H1 (cell line): ENCODE data around the gene CMIP. TPM values are rescaled to one million over a fixed set of nuclear protein-coding genes. Genes with fewer than 3 reads are reported as not detected.

ENCODE experiments used
- CTCF ChIA-PET: fragments of 300-600 bp; sonication (Branson Sonifier 250); formaldehyde crosslinking; loops from one replicate; lab custom pipeline; 2021; ENCODE audit not compliant: partially characterized antibody; lab: Charles Lee
- POLR2A ChIA-PET: fragments of 300-600 bp; sonication (Branson Sonifier 250); formaldehyde crosslinking; loops from one replicate; lab custom pipeline; 2021; ENCODE audit warnings: inconsistent platforms; ENCODE audit not compliant: partially characterized antibody; lab: Charles Lee
- DNase-seq, 2 experiments: peaks; one replicate each; pipeline versions ENCODE4 v3.0.0 to v3.0.0-alpha.2; 2010 to 2022; ENCODE audit warnings: low spot score in 2 of 2, low read depth in 1 of 2, mixed read lengths in 1 of 2
- FAIRE-seq: peaks from 2 replicates; lab custom pipeline; 2011; peaks lifted over from hg19 to GRCh38; lab: Jason Lieb, UNC
- H2AFZ ChIP-seq: 2 replicates; pipeline ENCODE4 v1.8.1; 2012; ENCODE audit warnings: low read length, inconsistent platforms
- H2AK5ac ChIP-seq: 2 replicates; pipeline ENCODE4 v1.6.1; 2013; ENCODE audit warnings: low read depth, low read length
- H2BK120ac ChIP-seq: replicated peaks from 2 replicates; pipeline ENCODE3; 2013; ENCODE audit warnings: low read depth, low read length, inconsistent platforms
- H2BK12ac ChIP-seq: 2 replicates; pipeline ENCODE4 v1.6.1; 2013; ENCODE audit warnings: low read depth, low read length
- H2BK15ac ChIP-seq: 2 replicates; pipeline ENCODE4 v1.6.1; 2013; ENCODE audit warnings: low read length
- H2BK20ac ChIP-seq: 2 replicates; pipeline ENCODE4 v1.6.1; 2013; ENCODE audit warnings: low read length
- H2BK5ac ChIP-seq: 2 replicates; pipeline ENCODE4 v1.6.1; 2013; ENCODE audit warnings: low read depth, low read length
- H3K14ac ChIP-seq: 2 replicates; pipeline ENCODE4 v1.6.1; 2013; ENCODE audit warnings: inconsistent platforms; ENCODE audit not compliant: insufficient read length
- H3K18ac ChIP-seq: 2 replicates; pipeline ENCODE4 v1.6.1; 2013; ENCODE audit warnings: low read length; ENCODE audit errors: extremely low read depth
- H3K23ac ChIP-seq: 2 replicates; pipeline ENCODE4 v1.6.1; 2013; ENCODE audit warnings: inconsistent platforms; ENCODE audit not compliant: insufficient read length
- H3K23me2 ChIP-seq: 2 replicates; pipeline ENCODE4 v1.6.1; 2013; ENCODE audit warnings: low read depth, low read length
- H3K27ac ChIP-seq: 2 replicates; pipeline ENCODE4 v1.6.1; 2011; ENCODE audit warnings: low read depth, low read length, inconsistent platforms
- H3K27me3 ChIP-seq, 4 experiments: replicated peaks in 1 of 4; 1 replicate in 1 of 4; 2 replicates in 3 of 4; pipeline versions ENCODE4 v1.6.1 to v1.8.1; 2011 to 2013; ENCODE audit warnings: low read length in 3 of 4, mild to moderate bottlenecking in 3 of 4, inconsistent platforms in 2 of 4, mixed read lengths in 2 of 4, moderate library complexity in 1 of 4; ENCODE audit not compliant: control insufficient read depth in 3 of 4, insufficient read depth in 3 of 4; ENCODE audit errors: extremely low read depth in 1 of 4
- H3K36me3 ChIP-seq, 4 experiments: 2 replicates each; pipeline versions ENCODE4 v1.6.1 to v1.8.1; 2011 to 2013; ENCODE audit warnings: mild to moderate bottlenecking in 4 of 4, low read length in 3 of 4, moderate library complexity in 2 of 4, control low read depth in 1 of 4, inconsistent platforms in 1 of 4; ENCODE audit not compliant: insufficient read depth in 4 of 4, control insufficient read depth in 2 of 4
- H3K4ac ChIP-seq: replicated peaks from 2 replicates; pipeline ENCODE3; 2013; ENCODE audit warnings: low read length, low read depth, mixed read lengths, inconsistent platforms; ENCODE audit not compliant: insufficient read length
- H3K4me1 ChIP-seq, 4 experiments: replicated peaks in 1 of 4; 1 replicate in 1 of 4; 2 replicates in 3 of 4; pipeline versions ENCODE4 v1.6.1 to v1.8.1; 2011 to 2013; ENCODE audit warnings: low read length in 3 of 4, inconsistent platforms in 2 of 4, mixed read lengths in 1 of 4; ENCODE audit not compliant: insufficient read depth in 4 of 4, control insufficient read depth in 3 of 4
- H3K4me2 ChIP-seq, 2 experiments: 2 replicates each; pipeline versions ENCODE4 v1.6.1 to v1.8.1; 2011 to 2013; ENCODE audit warnings: low read depth in 2 of 2, low read length in 2 of 2, control low read depth in 1 of 2, inconsistent platforms in 1 of 2, mild to moderate bottlenecking in 1 of 2; ENCODE audit not compliant: insufficient read depth in 1 of 2
- H3K4me3 ChIP-seq, 4 experiments: fragments of 200-600, 300-600 bp in 1 of 4; sonication (generic), shearing (Covaris generic), sonication (Bioruptor Twin) in 1 of 4; 2 replicates each; pipeline versions ENCODE4 v1.5.1 to v1.8.1; 2011 to 2016; ENCODE audit warnings: low read length in 4 of 4, low read depth in 3 of 4, control low read depth in 2 of 4, inconsistent platforms in 2 of 4, mild to moderate bottlenecking in 2 of 4, mixed read lengths in 1 of 4, moderate library complexity in 1 of 4; ENCODE audit not compliant: insufficient read depth in 2 of 4; ENCODE audit errors: extremely low read depth in 1 of 4
- H3K56ac ChIP-seq: replicated peaks from 2 replicates; pipeline ENCODE3; 2013; ENCODE audit warnings: low read depth, mild to moderate bottlenecking, mixed read lengths, low read length, inconsistent platforms; ENCODE audit not compliant: insufficient read length
- H3K79me1 ChIP-seq: 2 replicates; pipeline ENCODE4 v1.6.1; 2013; ENCODE audit warnings: low read depth, low read length, control low read depth
- H3K79me2 ChIP-seq, 2 experiments: 2 replicates each; pipeline versions ENCODE4 v1.6.1 to v1.8.1; 2012 to 2013; ENCODE audit warnings: low read length in 2 of 2, mild to moderate bottlenecking in 2 of 2, inconsistent platforms in 1 of 2; ENCODE audit not compliant: insufficient read depth in 2 of 2, control insufficient read depth in 1 of 2
- H3K9ac ChIP-seq, 4 experiments: replicated peaks in 1 of 4; 1 replicate in 1 of 4; 2 replicates in 3 of 4; pipeline versions ENCODE4 v1.6.1 to v1.8.1; 2011 to 2013; ENCODE audit warnings: low read depth in 3 of 4, low read length in 3 of 4, control low read depth in 2 of 4, mild to moderate bottlenecking in 2 of 4, moderate library complexity in 2 of 4, inconsistent platforms in 1 of 4; ENCODE audit errors: extremely low read depth in 1 of 4
- H3K9me3 ChIP-seq, 2 experiments: 2 replicates each; pipeline versions ENCODE4 v1.6.1 to v1.8.1; 2012 to 2013; ENCODE audit warnings: mild to moderate bottlenecking in 2 of 2, moderate library complexity in 2 of 2, control low read depth in 1 of 2, inconsistent platforms in 1 of 2, low read depth in 1 of 2, low read length in 1 of 2, mixed read lengths in 1 of 2; ENCODE audit not compliant: insufficient read depth in 2 of 2
- H4K20me1 ChIP-seq, 2 experiments: replicated peaks in 1 of 2; 2 replicates each; pipeline versions ENCODE3 to v1.8.1; 2011 to 2013; ENCODE audit warnings: inconsistent platforms in 2 of 2, low read length in 2 of 2, mild to moderate bottlenecking in 1 of 2; ENCODE audit not compliant: insufficient read depth in 2 of 2, control insufficient read depth in 1 of 2
- H4K5ac ChIP-seq: 2 replicates; pipeline ENCODE4 v1.6.1; 2013; ENCODE audit warnings: low read length, low read depth, mixed read lengths, inconsistent platforms; ENCODE audit not compliant: insufficient read length
- H4K8ac ChIP-seq: 2 replicates; pipeline ENCODE4 v1.8.0; 2013; ENCODE audit warnings: mild to moderate bottlenecking, moderate library complexity, low read length, inconsistent platforms; ENCODE audit not compliant: insufficient read depth; ENCODE audit errors: extremely low read depth
- H4K91ac ChIP-seq: replicated peaks from 2 replicates; pipeline ENCODE3; 2013; ENCODE audit warnings: low read length, mixed read lengths, inconsistent platforms; ENCODE audit not compliant: insufficient read length
- KDM1A ChIP-seq: fragments of 200-600, 300-600 bp; sonication (generic); IDR thresholded peaks from 2 replicates; pipeline ENCODE4 v1.7.1; 2016; ENCODE audit warnings: mild to moderate bottlenecking, low read length, borderline replicate concordance
- KDM5A ChIP-seq: fragments of 200-600 bp; IDR thresholded peaks from 2 replicates; pipeline ENCODE4 v1.7.1; 2012; ENCODE audit warnings: mild to moderate bottlenecking, low read length, inconsistent platforms, mixed read lengths
- SUZ12 ChIP-seq: fragments of 200-600 bp; sonication (generic); IDR thresholded peaks from 2 replicates; pipeline ENCODE4 v1.6.1; 2012; ENCODE audit warnings: mild to moderate bottlenecking, inconsistent platforms, low read length, moderate library complexity, mixed read lengths
- WGBS, 2 experiments: shearing (Covaris generic) in 1 of 2; methylation state at CpG; one replicate each; pipeline versions ENCODE4 v1.1.6 to v1.1.7; 2013 to 2015; ENCODE audit warnings: low lambda C conversion rate in 2 of 2, mixed read lengths in 2 of 2, inconsistent platforms in 1 of 2, low coverage in 1 of 2, missing lambda C conversion rate in 1 of 2; ENCODE audit not compliant: insufficient replicate concordance in 2 of 2, insufficient coverage in 1 of 2, insufficient read length in 1 of 2; ENCODE audit errors: extremely low coverage in 1 of 2, missing lambda C conversion rate in 1 of 2; 5-methylcytosine and 5-hydroxymethylcytosine counted together
- polyA plus RNA-seq, 7 experiments: library from polyadenylated mRNA; depleted of rRNA in 3 of 7; stranded (reverse) in 5 of 7; unstranded in 2 of 7; fragments of >200 nt in 5 of 7; fragments of 200-250 nt in 2 of 7; gene quantifications; 1 replicate in 5 of 7; 2 replicates in 1 of 7; 4 replicates in 1 of 7; pipeline versions ENCODE4 v1.2.1 to v1.2.3, GENCODE V29; 2011 to 2013; ENCODE audit warnings: missing spikeins in 2 of 7, mixed read lengths in 2 of 7
- total RNA-seq: library from RNA; stranded (reverse); fragmentation: NEBNext Ultra II Directional; extraction: Animal tissue kit (Norgen Biotek cat#: 25700); gene quantifications from 2 replicates; pipeline ENCODE4 v1.2.1, GENCODE V29; 2021

Gene CMIP
- total and polyA plus RNA-seq, 2 of the 8 experiments (the other 6 are each of a cell fraction or from before 2014, with no cell fraction given): 7.9 to 53.2 TPM

DNA sequence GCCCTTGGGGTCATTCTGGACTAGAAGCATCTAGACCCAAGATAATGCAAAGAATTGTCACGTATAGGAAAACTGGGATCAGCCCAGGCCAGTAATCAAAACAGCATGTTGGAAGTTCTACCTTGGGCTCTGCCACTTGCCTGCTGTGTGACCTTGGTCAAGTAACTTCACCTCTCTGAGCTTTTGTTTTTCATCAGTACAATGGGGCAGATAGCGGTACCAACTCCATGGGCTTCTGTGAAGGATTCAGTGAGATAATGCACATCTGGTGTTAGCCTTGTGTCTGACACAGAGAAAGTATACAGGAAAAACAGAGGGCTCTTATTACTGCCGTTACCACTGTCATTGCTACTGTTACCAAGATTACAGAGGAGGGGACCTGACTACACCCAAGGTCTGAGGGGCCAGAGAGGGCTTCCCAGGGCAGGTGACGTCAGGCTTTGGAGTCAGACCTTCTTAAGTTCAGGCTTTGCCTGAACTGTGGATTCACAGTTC is 24.6 kb downstream of the CMIP start:
- no peak overlapping the region for H2BK15ac ChIP-seq
- H3K4me1 ChIP-seq: peaks cover 2 to 8% (median 7%) of the 10 kb centered on the region in 4 experiments; a peak in 5 of 7 replicates
- peaks cover 12 to 94% of the 10 kb centered on the region in 2 experiments for H3K79me2 ChIP-seq
- H2BK12ac ChIP-seq: no peak overlapping the region
- H2BK120ac ChIP-seq: no peak overlapping the region
- TF ChIP-seq KDM1A (peak; percentile 63), SUZ12 (no peak), KDM5A (no peak)
- no peaks in the 10 kb centered on the region for H3K23me2 ChIP-seq
- H2AFZ ChIP-seq: no peak overlapping the region
- H3K79me1 ChIP-seq: peaks cover 39% of the 10 kb centered on the region
- H3K27me3 ChIP-seq: no peaks in the 10 kb centered on the region
- no peak overlapping the region for H3K9ac ChIP-seq
- no peak overlapping the region for H4K5ac ChIP-seq
- peaks cover 33 to 55% of the 10 kb centered on the region in 2 experiments for H4K20me1 ChIP-seq
- H3K56ac ChIP-seq: no peak overlapping the region
- H3K18ac ChIP-seq: no peak overlapping the region
- CTCF ChIA-PET: interaction anchor here (1.0 to 1.7 kb wide), 5 partner anchors 10 to 386 kb away, joined by 3 to 6 read pairs (median 3); no protein-coding TSS in a partner anchor
- FAIRE-seq (no peak), DNase-seq (no peak)
- H3K4me3 ChIP-seq: no peak overlapping the region
- no peak overlapping the region for H3K4me2 ChIP-seq
- POLR2A ChIA-PET: interaction anchor here (1.0 to 2.1 kb wide), 3 partner anchors 10 to 23 kb away, joined by 3 to 4 read pairs (median 3); no protein-coding TSS in a partner anchor
- no peak overlapping the region for H3K4ac ChIP-seq
- WGBS, 2 experiments: 74% methylated on average over 4 of the region's 4 CpGs; no CpG with 5 or more reads in 1 of the 2 experiments
- no peak overlapping the region for H4K91ac ChIP-seq
- H4K8ac ChIP-seq: no peak overlapping the region
- no peak overlapping the region for H2BK20ac ChIP-seq
- no peak overlapping the region for H3K23ac ChIP-seq
- no peak overlapping the region for H2BK5ac ChIP-seq
- H2AK5ac ChIP-seq: no peak overlapping the region
- H3K14ac ChIP-seq: no peak overlapping the region
- H3K36me3 ChIP-seq: peaks cover 0 to 8% (median 2%) of the 10 kb centered on the region in 4 experiments; a peak in 3 of 8 replicates
- H3K9me3 ChIP-seq: no peaks in the 10 kb centered on the region
- H3K27ac ChIP-seq: no peak overlapping the region
